Activated gamma-delta T cell (primary cell): Measurements from ENCODE around the gene OR5L1.

ENCODE experiments used
- DNase-seq: peaks from one replicate; lab custom pipeline; 2025; lab: John Stamatoyannopoulos, UW
- total RNA-seq, 2 donors: gene quantifications; one replicate each; lab custom pipeline; 2026; lab: John Stamatoyannopoulos, UW

The OR5L1 gene
- total RNA-seq = 0 reads per million in 2 donors

DNA sequence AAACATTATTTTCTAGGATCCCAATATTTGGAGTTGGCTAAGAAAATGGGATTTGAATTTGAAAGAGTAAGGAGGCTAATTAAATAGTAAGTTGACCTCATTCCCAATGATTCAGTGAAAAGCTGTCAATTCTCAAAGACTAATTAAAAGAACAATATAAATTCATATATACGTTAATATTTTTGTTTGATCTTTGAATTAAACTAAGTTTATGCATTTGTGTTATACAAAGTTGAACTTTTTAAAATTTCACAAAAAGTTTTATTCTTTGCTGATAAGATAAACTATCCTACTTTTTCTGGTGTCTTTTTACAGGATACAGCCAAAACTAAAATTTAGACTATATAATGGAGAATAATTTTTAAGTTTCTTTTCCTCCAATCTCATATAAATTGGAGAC is at the start of gene OR5L1:
Gene OR5L1, plus strand, starts transcription at position 301 of the 400 bp plus-strand sequence. CDS start 100 bp downstream, outside the sequence.
- DNase-seq = no peak

DNA sequence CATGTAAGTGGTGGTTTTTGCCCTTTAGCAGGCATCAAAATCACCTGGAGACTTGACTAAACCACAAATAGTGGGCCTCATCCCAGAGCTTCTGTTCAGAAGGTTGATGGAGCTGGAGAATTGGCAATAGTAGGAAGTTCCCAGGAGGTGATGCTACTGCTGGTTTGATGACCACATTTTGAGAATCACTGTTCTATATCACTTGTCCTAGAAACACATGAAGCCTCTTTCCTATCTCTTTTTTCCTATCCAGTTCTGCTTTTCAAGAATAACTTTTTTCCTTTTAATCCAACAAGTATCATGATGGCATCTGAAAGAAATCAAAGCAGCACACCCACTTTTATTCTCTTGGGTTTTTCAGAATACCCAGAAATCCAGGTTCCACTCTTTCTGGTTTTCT is 38.0 kb upstream of the OR5L1 start, which contains the start of gene OR5D13:
Gene OR5D13, plus strand, starts transcription at position 301 of the 400 bp plus-strand sequence. Its CDS starts 0 bp downstream, at position 301.
- no peak for DNase-seq

DNA sequence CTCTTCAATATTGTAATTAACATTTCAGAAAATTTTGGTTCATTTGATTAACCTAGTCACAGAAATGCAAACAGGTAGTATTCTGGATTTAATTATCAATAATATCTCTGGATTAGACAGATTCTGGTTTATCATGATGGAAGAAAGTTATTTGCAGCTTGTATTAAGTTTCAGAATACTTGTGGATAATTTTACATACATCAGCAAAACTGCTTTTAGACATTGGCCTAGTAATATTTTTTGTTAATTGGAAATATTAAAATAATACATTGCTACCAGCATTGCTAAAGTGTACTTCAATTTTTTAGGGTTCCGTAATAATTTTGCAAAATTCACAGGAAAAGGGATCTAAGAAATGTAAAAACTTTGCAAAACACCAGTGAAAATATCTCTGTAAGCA is 19.6 kb upstream of the OR5L1 start:
- no peak for DNase-seq

DNA sequence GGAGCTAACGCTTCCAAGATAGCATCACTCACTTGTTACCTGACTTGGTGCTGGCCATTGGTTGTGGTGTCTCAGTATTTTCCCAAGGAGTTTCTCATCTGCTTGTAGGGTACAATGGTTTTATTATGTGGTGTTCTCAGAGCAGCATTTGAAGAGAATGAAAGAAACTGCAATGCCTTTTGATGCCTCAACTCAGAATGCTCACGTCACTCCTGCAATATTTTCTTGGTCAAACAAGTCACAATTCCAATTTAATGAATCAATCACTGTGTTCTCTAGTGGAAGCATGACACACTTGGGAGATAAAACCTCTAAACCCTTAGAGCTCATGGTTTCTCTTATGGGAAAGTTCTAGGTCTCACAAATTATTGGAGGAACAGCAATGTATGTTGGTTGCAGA is 17.8 kb upstream of the OR5L1 start:
- DNase-seq = no peak

DNA sequence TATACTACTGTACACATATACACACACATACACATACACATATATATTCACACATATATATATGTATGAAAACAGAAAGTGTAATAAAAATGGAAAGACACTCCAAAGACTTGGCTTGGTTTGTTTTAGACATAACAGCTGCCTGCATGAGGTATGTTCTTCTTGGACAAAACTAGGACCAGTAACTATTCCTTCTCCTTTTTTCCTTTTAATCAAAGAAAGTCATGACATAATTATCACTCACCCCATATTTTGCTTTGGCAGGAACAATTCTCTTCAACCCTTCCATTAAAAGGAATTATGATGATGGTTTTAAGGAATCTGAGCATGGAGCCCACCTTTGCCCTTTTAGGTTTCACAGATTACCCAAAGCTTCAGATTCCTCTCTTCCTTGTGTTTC is 15.9 kb upstream of the OR5L1 start, which contains the start of gene OR5D14:
Gene OR5D14, plus strand, starts transcription at position 301 of the 400 bp plus-strand sequence. Its CDS starts 0 bp downstream, at position 301.
- no peak for DNase-seq

DNA sequence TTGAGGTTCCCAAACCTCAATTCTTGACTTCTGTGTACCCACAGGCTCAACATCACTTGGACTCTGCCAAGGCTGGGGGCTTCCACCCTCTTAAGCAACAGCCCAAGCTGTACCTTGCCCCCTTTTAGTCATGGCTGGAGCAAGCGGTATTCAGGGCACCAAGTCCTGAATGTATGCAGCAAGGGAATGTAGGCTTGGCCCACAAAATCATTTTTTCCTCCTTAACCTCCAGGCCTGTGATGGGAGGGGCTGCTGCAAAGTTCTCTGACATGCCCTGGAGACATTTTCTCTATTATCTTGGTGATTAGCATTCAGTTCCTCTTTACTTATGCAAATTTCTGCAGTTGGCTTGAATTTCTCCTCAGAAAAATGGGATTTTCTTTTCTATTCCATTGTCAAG is 4.9 kb upstream of the OR5L1 start:
- DNase-seq = no peak

DNA sequence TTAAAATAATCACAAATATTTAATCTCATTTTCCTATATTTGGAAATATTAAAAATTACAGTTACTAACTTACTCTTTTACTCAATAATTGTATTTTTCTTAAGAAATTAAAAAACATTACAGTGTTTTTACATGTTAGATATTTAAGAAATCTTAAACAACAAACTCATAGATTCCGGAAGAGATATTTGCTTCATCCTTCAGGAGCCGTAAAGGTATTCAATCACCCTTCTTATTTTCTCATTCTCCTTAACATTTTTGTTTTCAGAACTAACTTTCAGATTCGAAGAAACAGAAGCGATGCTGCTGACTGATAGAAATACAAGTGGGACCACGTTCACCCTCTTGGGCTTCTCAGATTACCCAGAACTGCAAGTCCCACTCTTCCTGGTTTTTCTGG is 8.2 kb downstream of the OR5L1 start, which contains the start of gene OR5D18:
Gene OR5D18, plus strand, starts transcription at position 301 of the 400 bp plus-strand sequence. Its CDS starts 0 bp downstream, at position 301.
- no peak for DNase-seq

DNA sequence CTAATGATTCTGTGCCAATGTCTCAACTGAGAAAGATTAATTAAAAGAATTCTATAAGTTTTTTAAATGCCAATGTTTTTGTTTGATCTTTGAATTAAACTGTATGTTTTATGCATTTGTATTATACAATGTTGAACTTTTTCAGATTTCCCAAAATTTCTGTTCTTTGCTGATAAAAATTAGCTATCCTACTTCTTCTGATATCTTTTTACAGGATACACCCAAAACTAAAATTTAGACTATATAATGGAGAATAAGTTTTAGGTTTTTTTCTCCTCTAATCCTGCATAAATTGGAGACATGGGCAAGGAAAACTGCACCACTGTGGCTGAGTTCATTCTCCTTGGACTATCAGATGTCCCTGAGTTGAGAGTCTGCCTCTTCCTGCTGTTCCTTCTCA is 15.8 kb downstream of the OR5L1 start, which contains the start of gene OR5L2:
Gene OR5L2, plus strand, starts transcription at position 301 of the 400 bp plus-strand sequence. Its CDS starts 0 bp downstream, at position 301.
- DNase-seq = no peak

DNA sequence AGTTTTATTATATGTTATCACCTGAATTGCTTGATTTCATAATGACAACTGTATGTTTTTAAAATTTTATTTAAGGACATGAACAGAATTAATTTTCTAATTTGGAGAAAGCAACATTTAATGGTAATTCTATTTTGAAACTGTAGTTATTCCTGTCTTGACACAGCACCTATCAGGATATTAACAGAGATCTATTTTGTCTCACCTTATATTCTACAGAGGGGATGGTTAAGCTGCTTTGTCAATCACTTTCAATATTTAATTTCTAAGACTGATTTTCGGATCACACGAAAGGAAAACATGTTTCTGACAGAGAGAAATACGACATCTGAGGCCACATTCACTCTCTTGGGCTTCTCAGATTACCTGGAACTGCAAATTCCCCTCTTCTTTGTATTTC is 27.3 kb downstream of the OR5L1 start, which contains the start of gene OR5D16:
Gene OR5D16, plus strand, starts transcription at position 301 of the 400 bp plus-strand sequence. Its CDS starts 0 bp downstream, at position 301.
- no peak for DNase-seq

DNA sequence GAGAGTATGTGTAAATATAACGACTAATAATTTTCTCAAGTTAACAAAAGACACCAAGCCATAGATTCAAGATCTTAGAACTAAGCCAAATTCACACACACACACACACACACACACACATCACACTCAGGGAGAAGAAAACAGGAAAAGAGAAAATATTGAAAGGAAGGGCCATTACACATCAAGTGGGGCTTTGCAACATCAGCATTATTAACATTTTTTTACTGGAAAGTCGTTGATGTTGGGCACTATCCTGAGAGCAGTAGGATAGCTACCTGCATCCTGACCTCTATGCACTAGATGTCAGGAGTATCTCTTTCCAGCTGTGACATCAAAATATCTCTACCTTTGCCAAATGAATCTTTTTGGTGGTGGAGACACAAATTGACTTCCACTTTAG is 36.3 kb downstream of the OR5L1 start:
- DNase-seq = no peak

DNA sequence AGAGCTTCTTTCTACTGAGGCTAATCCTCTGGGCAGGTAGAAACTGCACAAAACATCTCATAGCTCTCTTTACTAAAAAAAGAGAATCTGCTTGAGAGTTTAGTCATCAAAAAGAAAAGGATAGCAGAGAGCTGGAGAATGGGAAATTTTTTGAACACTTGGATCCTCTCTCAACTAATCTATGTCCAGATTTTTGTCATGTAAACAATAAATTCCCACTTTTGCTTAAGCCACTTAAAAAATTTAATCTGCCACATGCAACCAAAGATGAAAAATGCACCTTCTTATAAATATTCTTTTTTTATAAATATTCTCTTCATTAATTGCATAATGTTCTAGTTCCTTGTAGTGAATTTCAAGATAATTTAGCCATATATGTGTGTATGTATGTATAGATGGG is 37.9 kb downstream of the OR5L1 start:
- no peak for DNase-seq

DNA sequence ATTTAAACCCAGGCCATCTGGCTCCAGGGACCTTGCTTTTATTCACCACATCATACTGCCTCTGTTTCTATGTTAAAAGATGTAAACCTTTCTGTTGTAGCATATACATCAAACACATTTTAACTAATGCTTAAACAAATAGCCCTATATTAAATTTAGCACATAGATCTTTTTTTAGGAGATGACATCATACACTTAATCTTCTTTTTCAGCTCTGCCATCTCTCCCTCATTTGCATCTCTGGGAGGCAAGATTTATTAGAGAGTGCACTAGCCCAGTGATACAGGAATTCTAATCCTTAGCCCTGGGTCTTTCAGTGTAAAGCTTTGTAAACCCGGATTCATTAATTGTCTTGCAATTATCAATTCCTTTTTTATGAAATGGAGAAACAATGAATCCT is 41.0 kb downstream of the OR5L1 start:
- DNase-seq = no peak

DNA sequence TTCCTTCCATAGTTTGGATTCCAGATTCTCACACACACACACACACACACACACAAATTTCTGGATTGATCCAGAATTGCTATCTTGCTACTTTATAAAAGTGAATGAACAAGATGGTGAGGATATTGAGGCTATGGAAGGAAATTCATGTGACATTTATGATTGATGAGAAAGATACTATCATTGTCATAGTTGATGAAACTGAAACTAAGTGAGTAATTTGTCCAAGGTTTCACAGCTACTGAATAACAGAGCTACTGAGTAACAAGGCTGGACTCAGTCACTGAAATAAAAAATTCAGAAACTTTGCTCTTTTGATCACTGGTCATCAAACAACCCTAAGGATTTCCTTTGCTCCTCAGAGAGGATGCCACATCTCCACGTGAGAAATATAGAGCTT is 43.5 kb downstream of the OR5L1 start:
- DNase-seq = no peak
